DMS114 treated with DMSO at 0.1 percent for 48 hours (cell line): ENCODE data around the gene TUBB3.

Source experiments
- DNase-seq: peaks from one replicate; lab custom pipeline; 2025; ENCODE audit not compliant: unreplicated experiment; lab: John Stamatoyannopoulos, UW

TUBB3 gene

DNA sequence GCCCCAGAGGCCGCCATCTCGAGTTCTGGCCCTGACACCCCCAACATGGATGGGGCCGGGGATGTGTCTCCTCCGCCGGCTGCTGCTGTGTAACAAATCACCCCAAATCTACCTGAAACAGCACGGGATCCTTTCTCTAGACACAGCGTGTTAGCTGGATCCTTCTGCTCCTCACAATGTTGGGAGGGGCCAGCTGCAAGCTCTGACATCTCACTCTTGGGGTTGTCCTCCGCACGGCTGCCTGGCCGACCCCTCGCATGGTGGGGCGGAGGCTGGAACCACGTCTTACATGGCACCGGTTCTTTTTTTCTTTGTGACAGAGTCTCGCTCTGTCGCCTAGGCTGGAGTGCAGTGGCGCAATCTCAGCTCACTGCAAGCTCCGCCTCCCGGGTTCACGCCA lies 13.8 kb downstream of the TUBB3 start:
- DNase-seq, result no peak

DNA sequence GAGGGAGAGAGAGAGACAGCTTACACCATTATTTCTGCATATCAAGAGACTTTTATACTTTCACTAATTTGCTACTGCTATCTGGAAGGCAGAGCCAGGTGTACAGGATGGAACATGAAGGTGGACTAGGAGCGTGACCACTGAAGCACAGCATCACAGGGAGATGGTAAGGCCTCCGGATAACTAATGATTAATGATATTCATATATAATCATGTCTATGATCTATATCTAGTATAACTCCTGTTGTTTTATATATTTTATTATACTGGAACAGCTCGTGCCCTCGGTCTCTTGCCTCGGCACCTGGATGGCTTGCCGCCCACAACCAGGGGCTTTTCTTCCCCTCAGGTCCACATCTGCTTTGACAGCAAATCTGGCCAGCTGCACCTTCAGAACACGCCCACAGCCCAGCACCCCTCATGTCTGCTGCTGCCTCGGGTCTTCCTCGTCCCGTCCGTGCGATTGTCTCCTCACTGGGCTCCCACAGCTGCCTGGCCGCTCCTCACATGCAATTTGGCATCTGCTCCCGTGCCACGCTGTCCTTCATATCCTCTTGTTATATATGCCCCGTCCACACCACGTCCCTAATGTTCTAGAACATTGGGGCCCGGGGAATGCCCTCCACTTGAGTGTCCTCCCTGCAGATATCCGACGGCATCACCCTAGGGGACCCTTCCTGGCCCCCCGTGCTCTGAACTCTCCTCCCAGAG lies 15.2 kb downstream of the TUBB3 start:
- no peak for DNase-seq

DNA sequence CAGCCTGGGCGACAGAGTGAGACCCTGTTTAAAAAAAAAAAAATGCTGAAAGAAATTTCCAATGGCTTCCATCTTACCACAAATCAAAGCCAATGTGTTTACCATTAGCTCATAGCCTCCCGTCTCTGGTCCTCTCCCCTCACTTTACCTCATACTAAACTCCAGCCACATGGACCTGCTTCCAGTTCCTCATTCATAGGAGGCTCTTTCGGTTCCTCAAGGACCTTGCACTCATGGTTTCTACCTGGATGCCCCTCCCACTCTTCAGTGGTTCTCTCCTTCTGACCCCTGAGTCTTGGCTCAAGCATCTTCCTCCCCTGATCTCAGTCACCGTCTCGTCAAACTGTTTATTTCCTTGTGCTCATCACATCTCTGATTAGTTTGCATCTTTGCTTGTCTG lies 21.6 kb downstream of the TUBB3 start:
- no peak for DNase-seq

DNA sequence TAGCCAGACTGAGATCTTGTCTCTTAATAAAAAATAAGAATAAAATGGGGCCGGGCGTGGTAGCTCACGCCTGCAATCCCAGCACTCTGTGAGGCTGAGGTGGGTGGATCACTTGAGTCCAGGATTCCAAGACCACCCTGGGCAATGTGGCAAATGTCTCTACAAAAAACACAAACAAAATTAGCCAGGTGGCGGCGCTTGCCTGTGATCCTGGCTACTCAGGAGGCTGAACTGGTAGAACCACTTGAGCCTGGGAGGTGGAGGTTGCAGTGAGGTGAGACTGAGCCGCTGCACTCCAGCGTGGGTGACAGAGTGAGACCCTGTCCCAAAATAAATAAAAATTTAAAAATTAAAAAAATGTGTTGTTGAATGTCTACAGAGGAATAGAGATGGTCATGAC lies 22.5 kb downstream of the TUBB3 start:
- no peak for DNase-seq

DNA sequence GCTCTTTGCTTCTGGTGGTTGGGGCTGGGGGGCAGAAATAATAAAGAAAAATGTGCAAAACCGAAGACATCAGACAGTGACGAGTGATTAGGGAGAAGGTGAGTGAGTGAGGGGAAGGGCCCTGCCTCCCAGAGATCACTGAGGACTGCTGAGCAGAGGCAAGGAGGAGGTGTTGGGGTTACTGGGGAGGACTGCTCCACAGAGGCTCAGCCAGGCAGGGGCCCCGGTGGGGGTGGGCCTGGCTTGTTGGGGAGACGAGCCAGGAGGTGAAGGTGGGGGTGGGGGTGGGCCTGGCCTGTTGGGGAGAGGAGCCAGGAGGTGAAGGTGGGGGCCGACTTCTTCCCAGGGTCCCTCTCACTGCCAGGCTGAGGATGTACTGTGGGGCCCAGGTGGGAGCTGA lies 23.4 kb downstream of the TUBB3 start:
- DNase-seq, result no peak

DNA sequence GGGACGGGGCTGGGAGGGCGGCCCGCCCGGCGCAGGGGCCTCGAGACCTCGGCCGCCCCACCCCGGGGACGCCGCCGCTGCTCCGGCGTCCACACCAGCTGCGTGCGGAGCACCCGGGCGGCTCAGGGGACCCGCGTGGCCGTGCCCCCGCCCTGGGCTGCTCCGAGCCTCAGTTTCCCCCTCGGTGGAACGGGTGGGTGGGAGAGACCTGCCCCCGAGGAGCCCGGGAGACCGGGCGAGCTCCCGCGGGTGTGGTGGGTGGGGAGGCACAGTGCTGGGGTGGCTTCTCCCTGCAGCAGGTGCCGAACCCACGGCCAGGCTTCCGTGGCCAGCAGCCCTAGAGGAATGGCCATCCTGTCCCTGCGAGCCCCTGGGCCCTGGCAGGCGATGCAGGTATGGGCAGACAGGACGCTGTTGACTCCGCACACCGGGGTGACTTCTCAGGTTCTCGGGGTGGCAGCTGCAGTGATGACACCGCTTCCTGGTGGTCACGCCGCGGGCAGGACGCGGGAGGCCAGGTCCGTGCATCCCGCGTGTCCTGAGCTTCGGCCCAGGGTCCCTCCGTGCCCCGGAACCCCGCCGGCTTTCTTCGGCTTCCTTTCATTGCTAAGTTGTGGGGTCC lies 26.1 kb downstream of the TUBB3 start:
- DNase-seq, result no peak

DNA sequence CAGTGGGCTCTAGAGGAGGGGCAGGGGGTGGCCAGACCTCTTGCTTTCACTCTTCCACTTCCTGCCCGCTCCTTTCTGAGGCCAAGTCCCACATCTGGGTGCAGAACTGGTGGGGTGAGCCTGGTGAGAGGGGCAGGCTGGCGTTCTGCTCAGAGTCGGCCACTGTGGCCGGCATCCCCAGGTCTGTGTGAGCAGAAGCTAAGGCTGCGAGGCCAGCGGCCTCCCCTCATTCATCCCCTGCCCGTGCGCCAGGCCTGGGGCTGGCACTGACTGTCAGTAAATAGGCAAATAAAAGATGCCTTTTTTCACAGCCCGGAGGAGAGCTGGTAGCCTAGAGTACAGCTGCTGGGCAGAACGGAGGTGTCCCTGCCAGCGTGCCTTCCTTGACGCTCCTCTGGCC lies 26.6 kb downstream of the TUBB3 start:
- no peak for DNase-seq

DNA sequence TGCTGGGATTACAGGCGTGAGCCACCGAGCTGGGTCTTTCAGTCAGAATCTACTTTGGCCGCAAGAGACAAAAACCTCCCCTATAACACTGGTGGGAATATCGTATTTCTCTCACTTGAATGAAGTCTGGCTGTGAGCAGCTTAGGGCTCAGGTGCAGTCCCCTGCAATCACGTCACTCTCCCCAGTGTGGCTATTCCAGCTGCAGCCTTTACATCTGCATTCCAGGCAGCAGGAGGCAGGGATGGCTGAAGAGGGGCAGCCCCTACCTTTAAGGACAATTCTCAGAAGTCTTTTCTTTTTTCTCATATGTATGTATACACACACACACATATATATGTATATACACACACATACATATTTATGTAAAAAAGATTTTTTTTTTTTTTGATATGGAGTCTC lies 28.4 kb downstream of the TUBB3 start:
- no peak for DNase-seq

DNA sequence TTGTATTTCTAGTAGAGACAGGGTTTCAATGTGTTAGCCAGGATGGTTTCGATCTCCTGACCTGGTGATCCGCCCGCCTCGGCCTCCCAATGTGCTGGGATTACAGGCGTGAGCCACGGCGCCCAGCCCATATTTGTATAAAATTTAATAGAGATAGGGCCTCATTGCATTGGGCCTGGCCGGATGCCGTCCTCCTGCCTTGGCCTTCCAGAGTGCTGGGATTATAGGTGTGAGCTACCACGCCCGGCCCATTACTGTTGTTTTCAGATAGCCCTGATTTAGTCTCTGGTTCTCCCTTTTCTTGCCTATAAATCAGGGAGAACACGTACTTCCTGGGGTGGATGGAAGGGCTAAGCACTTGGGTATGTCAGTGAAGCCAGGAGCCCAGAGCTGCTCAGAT lies 28.9 kb downstream of the TUBB3 start:
- no peak for DNase-seq

DNA sequence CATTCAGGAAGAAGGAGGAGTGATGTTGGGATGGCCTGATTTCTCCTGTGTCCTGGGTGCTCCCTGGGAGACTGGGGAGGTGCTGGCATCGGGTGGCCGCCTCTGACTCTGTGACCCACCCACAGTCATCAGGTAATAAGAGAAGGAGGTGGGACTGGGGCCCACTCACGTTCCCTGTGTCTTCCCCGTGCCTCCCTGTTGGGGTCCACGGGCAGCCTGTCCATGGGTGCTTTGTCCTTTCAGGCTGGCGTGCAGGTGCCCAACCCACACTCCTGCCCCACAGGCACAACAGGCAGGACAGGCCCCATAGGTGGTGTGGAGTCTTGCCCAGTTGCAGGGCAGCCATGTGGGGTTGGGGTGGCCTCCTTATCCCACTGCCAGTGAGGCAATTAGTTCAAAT lies 29.4 kb downstream of the TUBB3 start:
- DNase-seq, result no peak

DNA sequence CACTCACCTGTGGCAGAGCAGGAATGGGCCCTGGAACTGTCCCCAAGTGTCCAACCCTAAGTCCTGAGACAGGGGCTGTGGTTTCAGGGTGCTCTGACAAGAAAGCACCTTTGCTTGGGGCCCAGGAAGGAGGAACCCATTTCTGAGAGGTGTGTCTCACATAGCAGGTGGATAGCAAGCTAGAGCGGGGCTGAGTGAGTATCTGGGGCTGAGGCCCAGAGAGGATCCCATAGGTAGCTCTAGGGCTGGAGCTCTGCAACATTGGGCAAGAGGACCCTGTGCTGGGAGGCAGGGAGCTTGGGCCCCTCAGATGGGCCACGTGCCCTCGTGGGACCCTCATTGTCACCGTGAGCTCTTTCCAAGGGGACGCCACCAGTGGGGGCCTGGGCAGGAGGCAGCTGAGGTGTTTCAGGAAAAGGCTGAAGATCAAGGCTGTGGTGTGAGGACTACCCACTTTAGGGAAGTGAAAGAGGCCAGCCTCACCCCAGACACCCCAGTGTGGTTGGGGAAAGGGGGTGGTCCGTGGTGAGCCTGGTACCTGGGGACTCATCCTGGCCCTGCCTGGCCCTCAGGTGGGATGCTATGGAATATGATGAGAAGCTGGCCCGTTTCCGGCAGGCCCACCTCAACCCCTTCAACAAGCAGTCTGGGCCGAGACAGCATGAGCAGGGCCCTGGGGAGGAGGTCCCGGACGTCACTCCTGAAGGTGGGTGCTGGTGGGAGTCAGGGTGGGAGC lies 30.7 kb downstream of the TUBB3 start:
- no peak for DNase-seq

DNA sequence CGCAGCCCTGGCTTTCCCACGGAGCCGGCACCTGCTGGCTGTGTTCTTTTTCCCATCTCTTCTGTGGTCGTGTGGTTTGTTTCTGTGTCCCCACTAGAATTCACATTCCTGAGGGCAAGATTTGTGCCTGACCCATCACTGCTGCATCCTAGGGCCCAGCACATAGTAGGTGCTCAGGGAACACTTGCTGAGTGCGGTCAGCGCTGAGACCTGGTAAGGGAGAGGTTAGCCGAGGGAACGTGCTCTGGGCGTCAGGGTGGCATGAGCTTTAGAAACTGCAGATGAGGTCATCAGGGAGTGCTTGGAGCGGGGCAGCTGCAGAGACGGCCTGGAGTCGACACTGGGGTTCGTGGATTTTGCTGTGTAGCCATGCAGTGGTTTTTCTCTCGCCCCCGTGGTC lies 31.3 kb downstream of the TUBB3 start:
- no peak for DNase-seq

DNA sequence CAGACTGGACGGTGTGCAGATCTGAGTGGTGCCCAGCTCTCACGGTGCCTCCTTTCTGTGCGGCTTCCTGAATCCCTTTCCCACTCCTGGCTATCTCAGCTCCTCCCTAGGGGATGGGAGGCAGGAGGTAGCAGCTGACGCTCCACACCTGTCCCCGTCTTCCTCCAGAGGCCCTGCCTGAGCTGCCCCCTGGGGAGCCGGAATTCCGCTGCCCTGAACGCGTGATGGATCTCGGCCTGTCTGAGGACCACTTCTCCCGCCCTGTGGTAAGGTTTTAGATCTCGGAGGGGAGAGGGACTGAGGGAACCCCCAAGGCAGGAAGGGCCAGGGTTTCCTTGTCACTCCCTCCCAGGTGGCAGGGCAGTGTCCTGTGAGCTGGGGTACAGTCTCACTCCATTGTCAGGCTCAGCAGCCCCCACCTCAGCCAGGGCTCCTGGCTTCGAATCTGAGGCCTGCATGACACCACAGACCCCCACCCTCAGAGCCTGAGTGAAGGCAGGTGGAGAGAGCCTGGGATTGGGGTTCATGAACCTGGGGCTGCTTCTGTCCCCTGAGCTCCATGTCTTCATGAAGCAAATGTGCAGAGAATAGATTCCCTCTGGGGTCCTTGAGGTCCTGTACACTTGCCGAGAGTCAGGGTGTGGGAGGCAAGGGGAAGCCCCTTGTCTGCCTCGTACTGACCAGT lies 32.0 kb downstream of the TUBB3 start:
- no peak for DNase-seq

DNA sequence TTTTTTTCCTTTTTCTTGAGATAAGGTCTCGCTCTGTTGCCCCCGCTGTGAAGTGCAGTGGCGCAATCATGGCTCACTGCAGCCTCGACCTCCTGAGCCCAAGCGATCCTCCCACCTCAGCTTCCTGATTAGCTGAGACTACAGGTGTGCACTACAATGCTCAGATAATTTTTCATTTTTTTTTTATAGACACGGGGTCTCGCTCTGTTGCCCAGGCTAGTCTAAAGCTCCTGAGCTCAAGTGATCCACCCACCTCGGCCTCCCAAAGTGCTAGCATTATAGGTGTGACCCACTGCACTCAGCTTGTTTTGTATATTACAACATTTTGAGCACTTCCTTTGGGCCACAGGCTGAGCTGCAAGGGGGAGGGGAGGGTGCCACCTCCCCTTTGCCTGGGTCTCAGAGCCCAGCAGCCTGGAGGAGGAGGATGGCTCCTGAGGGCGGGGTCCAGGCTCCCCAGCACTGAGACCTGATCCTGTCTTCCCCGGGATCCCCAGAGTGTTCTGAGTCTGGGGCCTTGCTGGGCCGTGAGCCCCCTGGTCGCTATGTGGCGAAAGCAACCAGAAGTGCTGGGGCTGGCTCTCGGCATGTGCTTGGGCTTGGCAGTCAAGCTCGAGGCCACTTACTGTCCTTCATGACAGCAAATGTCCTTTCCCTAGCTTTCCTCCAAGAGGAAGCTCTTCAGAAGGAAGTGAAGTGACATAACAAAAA lies 33.5 kb downstream of the TUBB3 start:
- DNase-seq, result no peak

DNA sequence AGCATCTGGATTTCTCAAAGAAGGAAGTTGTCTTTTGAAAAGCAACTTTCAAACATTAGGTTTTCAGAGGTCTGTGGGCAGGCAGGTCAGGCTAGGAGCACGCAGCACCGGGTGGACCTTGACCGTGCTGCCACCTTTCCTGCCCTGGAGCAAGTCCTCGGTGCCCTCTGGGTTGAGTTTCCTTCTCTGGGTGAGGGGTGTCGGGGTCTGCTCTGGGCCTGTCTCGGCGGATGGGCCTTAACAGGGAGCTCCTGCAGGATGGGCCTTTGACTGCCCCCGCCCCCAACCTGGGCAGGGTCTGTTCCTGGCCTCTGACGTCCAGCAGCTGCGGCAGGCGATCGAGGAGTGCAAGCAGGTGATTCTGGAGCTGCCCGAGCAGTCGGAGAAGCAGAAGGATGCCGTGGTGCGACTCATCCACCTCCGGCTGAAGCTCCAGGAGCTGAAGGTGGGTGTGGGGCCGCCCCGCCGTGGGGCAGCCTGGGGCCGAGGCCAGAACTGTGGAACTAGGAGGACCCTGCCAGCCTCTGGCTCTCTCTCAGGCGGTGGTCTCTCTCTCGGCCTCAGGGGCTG lies 34.2 kb downstream of the TUBB3 start:
- no peak for DNase-seq

DNA sequence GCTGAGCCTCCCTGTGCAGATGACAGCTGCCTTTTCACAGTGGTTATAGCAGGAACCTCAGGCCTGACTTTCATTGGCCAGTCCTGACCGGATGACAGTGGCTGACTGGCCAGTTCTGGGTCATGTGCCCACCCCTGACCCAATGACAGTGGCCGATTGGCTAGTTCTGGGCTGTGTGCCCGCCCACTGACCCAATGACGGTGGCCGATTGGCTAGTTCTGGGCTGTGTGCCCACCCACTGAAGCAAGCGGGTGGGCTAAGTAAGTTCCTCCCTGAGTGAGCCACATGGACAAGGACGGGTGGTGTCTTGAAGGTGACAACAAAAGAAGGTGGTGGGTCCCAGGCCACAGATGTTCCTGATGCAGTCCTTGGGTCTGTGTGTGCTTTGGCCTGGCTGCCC lies 34.9 kb downstream of the TUBB3 start:
- DNase-seq, result no peak

DNA sequence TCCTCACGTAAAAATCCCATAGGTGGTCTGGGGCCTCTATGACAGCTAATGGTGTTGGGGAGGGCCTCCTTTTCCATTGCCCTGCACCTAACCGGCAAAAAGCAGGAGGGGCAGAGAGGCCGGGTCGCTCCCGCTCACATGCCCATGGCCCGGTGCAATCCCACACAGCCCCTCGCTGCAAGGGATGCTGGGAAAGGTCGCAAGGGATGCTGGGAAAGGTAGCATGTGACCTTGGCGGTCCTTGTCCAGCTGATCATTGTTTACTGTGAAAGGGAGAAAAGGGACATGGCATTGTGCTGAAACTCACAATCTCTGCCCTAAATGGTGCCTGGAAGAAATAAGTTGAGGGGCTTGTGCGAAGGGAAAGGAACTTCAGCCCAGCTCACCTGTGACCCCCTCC lies 35.5 kb downstream of the TUBB3 start:
- DNase-seq, result no peak

DNA sequence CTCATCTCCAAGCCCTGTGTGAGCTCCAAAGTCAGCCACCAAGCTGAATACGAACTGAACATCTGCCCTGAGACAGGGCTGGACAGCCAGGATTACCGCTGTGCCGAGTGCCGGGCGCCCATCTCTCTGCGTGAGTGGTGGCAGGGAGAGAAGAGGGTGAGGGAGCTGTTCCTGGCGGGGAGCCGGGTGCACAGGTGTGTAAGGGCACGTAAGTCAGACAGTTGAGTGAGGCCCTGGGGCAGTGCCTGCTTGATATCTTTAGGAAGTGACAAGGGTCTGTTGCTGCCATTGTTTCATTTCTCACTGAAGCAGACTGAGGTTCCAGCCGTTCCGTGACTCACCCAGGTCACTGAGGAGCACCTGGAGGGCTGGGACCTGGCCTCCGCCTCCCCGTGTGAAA lies 37.8 kb downstream of the TUBB3 start:
- DNase-seq, result no peak

DNA sequence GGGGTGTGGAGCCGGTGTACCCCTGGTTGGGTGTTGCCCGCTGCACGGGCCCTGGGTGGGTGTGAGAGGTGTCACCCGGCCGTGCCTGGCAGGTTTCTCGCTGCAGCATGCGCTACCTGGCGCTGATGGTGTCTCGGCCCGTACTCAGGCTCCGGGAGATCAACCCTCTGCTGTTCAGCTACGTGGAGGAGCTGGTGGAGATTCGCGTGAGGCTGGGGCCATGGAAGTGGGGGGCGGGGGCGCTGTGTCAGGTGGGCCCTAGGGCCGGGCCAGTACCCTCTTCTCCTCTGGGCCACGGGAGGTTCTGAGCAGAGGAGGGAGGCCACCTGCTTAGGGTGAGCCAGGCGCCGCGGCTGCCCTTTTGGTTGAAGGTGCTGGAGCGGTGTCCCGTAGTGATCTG lies 38.8 kb downstream of the TUBB3 start:
- no peak for DNase-seq

DNA sequence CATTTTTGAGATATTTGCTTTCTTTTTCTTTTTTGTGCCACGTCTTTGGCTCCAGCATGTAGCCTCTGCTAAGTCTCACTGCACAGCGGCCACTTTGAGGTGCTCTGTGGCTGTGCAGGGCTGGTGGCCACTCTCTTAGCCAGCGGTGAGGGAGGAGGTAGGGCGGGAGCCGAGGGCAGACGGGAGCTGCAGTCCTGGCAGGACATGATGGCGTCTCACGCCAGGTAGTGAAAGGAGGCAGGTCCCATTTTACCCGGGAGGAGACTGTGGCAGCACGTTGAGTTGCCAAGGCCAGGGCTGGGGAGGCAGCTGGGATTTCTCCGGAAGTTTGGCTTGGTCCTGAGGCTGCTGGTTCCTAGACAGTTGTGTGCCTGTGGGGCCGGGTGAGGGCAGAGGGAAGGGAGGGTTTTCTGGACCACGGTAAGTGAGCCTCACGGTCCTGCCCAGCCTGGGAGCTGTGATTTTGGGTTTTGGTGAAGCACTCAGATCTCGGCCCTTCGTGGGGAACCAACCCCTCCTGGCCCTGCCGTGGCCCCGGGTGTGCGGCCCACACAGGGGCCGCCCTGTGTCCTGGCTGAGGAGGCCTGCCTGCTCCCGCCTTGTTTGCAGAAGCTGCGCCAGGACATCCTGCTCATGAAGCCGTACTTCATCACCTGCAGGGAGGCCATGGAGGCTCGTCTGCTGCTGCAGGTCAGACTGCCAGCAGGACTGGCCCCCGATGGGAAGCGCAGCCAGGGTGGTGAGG lies 39.8 kb downstream of the TUBB3 start:
- DNase-seq, result no peak
